HL-60/S4 (cell line): ENCODE data around the gene THTPA.
"Not testable (repeated sequence)": the region's sequence is repeated elsewhere in the genome, so short reads cannot be mapped to it uniquely, and the experiment has no call there.

Source experiments
- in situ Hi-C: fragments of 300-500 bp; cut with MboI; formaldehyde crosslinking; loops from 2 replicates; pipeline ENCODE4 v1.14.3; 2022; ENCODE audit warnings: low sequenced_read_pairs

Gene THTPA

GRCh38 chr14:23580152-23580926 is 24.3 kb downstream of the THTPA start:
- in situ Hi-C loops = no loop called here

DNA sequence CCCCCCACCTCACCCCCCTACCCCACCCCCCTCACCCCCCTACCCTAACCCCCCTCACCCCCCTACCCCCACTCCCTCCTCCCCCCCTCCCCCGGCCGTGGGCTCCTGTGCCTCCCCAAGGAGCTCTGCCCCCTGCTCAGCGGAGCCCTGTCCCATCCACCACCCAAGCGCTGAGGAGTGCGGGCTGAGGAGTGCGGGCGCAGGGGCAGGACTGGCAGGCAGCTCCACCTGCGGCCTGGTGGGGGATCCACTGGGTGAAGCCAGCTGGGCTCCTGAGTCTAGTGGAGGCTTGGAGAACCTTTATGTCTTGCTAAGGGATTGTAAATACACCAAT is 24.8 kb downstream of the THTPA start:
- in situ Hi-C loops = no loop called here

DNA sequence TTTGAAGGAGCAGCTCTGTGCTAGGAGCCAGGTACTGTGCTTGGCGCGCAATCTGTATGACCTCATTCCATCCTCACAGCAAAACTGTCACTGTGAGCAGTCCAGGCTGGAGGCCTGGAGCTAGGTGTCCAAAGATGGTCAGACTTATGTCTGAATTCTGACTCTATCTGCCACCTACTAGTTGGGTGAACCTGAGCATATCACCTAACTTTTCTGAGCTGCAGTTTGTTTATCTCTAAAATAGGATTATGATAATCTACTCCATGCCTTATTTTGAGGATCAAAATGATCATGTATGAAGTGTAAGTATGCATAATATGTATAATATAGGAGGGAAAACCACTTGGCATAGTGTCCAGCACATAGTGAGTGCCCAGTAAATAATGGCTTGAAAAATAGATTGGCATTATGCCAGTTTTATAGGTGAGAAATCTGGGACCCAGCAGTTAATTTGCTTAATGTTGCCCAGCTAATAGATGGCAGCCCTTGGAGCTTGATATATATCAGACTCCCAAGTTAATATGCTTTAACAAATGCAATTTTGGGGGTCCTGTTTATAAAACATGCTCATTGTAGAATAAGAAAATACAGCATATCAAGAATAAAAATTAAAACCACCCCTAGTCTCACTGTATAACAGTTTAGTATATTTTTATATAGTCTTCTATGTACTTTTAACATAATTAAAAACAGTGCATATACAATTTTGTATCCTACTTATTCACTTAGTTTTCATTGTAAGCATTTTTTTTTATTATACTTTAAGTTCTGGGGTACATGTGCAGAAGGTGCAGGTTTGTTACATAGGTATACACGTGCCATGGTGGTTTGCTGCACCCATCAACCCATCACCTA is 27.1 kb downstream of the THTPA start:
- in situ Hi-C loops = no loop called here

- in situ Hi-C loops = not testable (repeated sequence)
These were observed 27.9 kb downstream of the THTPA start for GRCh38 chr14:23583761-23584526.

- in situ Hi-C loops = not testable (repeated sequence)
These were observed 28.6 kb downstream of the THTPA start for GRCh38 chr14:23584527-23585203.

- in situ Hi-C loops = no loop called here
These were observed 33.0 kb downstream of the THTPA start for GRCh38 chr14:23588884-23589598.

DNA sequence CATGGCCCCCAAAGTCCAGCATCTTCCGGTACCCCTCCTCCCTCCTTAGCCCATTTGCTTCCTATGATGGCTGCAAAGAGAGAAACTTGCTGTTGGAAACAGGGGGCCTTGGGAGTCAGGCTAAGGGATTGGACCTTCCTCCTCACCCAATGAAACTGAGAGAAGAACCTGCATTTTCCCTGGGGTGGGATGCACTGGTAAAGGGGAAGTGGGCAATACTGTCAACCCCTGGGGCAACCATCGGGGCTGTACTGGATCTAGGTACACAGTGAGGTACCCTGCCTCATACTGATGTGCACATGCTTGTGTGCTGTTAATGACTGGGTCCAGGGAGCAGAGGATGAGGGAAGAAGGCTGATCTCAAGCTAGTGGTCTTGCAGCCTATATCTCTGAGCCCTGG is 33.5 kb downstream of the THTPA start:
- in situ Hi-C loops = no loop called here

DNA sequence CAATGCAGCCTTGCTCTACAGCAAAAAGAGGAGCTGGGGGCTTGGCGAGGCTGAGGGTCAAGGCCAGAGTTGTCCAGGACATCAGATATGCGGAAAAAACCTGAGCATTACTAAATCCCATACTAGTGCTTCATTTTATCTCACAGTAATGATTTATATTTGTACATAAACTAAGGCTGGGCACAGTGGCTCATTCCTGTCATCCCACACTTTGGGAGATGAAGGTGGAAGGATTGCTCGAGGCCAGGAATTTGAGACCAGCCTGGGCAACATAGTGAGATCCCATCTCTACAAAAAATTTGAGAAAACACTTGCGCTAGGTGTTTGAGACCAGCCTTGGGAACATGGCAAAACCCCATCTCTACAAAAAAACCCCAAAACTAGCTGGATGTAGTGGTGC is 34.1 kb downstream of the THTPA start:
- in situ Hi-C loops = no loop called here

- in situ Hi-C loops = not testable (repeated sequence)
These were observed 38.1 kb downstream of the THTPA start for GRCh38 chr14:23594191-23594590.

DNA sequence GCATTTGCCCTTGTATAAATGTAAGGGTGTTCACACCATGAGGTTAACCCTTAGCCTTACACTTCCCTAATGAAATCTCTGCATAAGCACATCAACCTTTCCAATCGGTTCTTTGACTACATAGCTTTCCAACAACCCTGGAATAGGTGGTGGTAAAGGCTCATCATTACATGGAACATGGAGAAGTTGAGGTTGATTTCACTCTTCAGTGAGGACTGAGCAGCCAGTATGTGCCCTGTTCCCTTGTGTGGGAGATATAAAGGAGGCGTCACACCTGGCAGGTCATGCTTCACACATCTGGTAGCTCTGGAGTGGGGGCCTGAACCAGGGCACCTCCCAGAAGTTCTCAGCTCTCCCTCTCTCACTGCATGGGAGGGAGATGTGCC is 44.2 kb downstream of the THTPA start:
- in situ Hi-C loops = no loop called here

DNA sequence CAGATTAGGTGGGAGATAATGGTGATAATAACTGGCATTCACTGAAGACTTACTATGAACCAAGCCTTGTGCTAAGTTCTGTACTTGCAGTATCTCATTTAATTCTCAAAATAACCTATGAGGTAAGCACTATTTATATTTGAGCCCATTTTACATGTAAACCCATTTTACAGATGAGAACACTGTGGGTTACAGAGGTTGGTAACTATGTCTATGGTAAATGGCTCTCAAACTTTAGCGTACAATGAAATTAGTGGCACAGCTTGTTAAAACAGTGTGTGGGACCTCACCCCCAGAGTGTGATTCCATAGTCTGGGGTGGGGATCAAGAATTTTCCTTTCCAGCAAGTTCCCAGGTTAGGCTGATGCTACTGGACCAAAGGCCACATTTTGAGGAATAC is 44.7 kb downstream of the THTPA start:
- in situ Hi-C loops = no loop called here

GRCh38 chr14:23601424-23601823 is 45.4 kb downstream of the THTPA start:
- in situ Hi-C loops = no loop called here

DNA sequence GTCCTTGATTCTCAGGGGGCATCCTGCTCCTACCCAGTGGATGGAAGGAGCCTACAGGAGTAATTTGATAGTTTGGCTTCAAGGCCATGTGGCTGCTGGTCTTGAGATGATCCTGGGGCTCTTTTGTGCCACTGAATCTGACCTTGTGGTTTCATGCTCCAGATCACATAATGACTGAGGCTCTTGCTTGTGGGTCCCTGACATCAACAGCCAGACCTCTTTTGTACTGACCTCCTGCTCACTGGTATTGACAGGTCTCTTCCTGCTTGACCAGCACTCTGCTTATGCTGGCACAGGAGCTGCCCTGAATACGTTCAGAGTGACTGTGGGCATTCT is 45.7 kb downstream of the THTPA start:
- in situ Hi-C loops = no loop called here

DNA sequence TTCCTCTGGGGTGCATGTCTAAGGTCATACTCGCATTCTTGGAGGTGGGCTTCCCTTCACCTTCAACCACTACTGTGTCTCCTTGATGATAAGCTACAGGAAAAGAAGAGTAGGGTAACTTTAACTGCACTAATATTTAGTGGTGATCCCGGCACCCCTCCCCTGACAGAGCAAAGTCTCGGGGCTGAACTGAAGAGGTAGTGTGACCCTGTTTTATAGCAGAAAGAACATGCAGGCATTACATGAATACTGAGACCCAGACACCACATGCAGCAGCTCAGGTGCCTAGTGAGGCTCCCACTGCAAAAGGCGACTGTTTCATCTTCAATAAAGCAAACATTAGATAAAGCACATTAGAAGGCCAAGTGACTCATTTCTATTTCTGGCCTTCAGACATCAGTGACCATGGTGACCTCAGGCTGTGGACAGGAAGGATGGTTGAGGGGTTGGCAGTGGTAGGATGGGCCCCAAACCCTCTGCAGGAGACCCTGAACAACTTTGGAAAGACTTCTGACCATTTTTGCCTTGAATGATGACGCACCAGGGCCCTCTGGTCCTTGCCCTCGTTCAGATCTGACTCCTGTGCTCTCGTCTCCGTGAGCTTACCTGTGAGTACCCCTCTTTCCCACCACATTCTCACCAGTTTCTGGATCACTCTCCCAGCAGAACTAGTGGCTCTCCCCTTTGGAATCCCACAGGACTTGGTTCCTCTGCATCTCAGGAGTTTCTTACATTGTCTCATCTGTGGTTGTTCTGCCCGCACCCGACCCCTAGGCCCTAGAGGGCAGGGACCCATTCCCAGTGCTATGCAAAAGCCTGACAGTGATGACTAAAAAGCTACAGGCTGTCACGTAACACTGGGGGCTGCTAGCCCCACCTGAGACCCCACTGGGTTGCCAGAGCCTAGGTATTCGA is 46.4 kb downstream of the THTPA start:
- in situ Hi-C loops = no loop called here

DNA sequence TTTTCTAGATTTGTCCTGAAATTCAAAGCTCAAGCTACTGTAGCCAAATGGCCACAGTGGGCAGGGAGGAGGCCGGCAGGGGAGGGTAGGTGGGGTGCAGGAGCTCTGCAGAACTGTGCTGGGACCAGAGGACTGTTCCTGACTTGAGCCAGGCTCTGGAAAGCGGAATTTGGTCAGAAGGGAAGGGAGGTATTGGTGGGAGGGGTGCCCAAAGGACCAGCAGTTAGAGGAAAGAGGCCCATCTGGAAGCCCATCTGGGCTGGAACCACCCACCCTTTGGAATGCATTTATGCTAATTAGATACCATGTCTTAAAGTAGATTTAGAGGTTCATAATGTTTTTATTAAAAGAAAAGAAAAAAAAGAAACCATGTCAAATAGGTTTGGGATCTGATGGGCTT is 47.0 kb downstream of the THTPA start:
- in situ Hi-C loops = no loop called here

GRCh38 chr14:23604148-23604547 is 48.1 kb downstream of the THTPA start:
- in situ Hi-C loops = no loop called here

DNA sequence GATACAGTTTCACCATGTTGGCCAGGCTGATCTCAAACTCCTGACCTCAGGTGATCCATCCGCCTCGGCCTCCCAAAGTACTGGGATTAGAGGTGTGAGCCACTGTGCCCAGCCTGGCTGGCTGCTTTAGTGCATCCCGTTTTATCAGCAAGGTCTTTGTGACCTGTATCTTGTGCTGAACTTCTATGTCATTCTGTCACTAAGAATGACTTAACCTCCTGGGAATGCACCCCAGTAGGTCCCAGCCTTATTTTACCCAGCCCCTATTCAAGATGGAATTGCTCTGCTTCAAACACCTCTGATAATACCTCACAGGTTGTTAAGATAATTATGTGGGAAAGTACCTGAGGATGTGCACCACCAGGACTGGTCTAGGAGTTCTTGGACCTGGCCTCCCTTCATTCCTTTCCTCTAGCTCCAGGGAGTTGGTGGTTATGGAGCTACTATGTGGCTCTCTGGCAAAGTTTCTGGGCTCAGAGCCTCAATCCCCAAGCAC is 48.7 kb downstream of the THTPA start:
- in situ Hi-C loops = no loop called here

DNA sequence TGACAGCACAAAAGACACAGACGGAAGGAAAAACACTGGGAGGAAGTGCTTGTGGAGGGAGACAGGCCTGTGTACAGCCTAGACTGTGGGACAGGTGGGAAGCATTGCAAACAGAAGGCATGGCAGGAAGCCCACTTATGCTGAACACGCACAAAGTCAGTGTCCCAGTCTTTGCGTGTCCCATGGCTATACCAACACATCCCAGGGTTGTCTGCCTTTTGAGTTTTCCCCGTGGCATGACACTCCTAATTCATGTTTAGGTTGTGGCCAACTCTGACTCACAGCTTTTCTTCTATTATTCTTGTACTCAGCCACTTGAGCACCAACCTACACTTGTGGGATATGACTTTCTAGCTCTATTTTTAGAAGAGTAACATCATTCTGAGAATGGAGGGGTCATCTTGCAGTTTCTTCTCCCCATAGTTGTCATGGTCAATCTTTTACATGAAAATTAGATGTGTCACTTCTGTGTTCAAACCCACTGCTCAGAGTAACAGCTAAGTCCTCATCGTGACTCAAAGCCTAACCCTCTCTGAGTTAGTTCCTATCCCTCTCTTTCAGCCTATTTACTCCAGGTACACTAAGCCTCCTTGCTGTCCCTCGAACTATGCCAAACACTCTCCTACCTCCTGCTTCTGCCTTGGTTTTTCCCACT is 50.0 kb downstream of the THTPA start:
- in situ Hi-C loops = no loop called here

DNA sequence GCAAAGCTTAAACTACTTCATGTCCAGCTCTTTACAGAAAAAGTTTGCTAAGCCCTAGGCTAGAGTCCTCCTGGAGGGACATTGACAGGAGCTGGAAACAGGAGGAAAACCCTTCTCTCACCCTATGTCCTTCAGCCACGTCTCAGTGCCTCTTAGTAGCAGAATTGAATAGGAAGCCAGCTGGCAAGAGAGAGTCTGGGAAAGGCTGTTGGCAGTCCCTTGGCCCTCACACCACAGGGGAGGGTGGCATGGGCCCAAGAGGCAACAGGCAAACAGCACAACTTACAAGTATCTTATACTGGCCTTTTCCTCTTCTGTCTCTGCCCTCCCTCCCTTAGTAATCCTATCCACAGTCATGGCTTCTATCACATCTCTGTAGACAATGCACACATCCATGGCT is 52.4 kb downstream of the THTPA start:
- in situ Hi-C loops = no loop called here
